Measurements from ENCODE around the gene MESD.

Gene MESD

GRCh38 chr15:81023483-81024264, 34.1 kb upstream of the MESD start:
- Mint-ChIP-seq H3K9me3 (no peaks in the 10 kb centered on the region), H3K27me3 (no peaks in the 10 kb centered on the region), H3K4me1 (peaks cover 17% of the 10 kb centered on the region), H3K27ac (peak overlapping the region; percentile 92), H3K36me3 (peaks cover 2% of the 10 kb centered on the region), H3K4me3 (peak overlapping the region; percentile 31)

GRCh38 chr15:81021321-81021720, 31.7 kb upstream of the MESD start:
- Mint-ChIP-seq H3K4me3 (no peak overlapping the region), H3K27ac (no peak overlapping the region), H3K9me3 (no peaks in the 10 kb centered on the region), H3K4me1 (peaks cover 20% of the 10 kb centered on the region), H3K36me3 (peaks cover 3% of the 10 kb centered on the region), H3K27me3 (no peaks in the 10 kb centered on the region)

DNA sequence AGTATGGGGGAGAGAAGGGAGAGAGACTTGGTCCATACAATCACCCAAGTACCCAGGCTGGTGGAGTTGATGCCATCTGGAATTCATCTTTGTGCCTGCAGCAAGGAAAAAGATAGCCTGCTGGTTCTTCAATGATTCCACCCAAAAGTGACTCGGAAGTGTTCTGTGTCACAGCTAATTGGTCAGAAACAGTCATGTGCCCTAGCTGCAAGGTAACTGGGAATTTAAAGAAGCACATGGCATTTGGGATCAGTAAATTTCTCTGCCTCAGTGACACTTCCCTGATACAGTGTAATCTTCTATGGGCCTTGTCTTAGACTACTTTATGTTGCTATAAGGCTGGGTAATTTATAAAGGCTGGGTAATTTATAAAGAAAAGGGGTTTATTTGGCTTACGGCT, 28.6 kb upstream of the MESD start:
- Mint-ChIP-seq H3K9me3 (no peaks in the 10 kb centered on the region), H3K27ac (no peak overlapping the region), H3K4me3 (no peak overlapping the region), H3K4me1 (peaks cover 15% of the 10 kb centered on the region), H3K27me3 (no peaks in the 10 kb centered on the region), H3K36me3 (peaks cover 1% of the 10 kb centered on the region)

DNA sequence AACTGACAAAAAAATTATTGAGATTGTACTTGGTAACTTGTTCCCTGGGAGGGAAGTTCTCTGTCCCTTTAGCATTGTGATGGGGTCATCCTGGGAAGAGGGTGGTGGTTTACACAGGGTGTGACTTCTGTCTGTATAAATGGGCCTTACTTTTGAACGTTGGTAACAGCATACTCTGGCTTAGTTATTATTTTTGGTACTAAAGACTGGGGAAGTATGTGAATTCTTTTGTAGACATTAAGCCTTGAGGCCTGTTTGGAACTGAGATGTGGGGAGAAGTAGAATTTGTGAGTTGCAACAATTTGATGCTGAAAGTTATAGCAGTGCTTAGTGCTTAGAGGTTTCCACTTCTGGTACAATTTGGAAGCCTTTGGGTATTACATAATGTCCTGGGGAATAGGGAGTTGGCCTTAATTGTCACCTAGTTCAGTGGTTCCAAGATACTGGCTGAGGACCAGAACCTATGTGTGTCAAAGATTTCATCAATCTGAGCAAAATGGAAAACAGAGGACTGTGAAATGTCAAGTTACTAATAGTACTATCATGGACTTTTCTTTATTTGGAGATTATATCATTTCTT, 27.0 kb upstream of the MESD start:
- H3K4me1 Mint-ChIP-seq: peaks cover 18% of the 10 kb centered on the region
- no peak overlapping the region for H3K4me3 Mint-ChIP-seq
- no peaks in the 10 kb centered on the region for H3K9me3 Mint-ChIP-seq
- H3K36me3 Mint-ChIP-seq: peaks cover 1% of the 10 kb centered on the region
- H3K27ac Mint-ChIP-seq: no peak overlapping the region
- no peaks in the 10 kb centered on the region for H3K27me3 Mint-ChIP-seq

DNA sequence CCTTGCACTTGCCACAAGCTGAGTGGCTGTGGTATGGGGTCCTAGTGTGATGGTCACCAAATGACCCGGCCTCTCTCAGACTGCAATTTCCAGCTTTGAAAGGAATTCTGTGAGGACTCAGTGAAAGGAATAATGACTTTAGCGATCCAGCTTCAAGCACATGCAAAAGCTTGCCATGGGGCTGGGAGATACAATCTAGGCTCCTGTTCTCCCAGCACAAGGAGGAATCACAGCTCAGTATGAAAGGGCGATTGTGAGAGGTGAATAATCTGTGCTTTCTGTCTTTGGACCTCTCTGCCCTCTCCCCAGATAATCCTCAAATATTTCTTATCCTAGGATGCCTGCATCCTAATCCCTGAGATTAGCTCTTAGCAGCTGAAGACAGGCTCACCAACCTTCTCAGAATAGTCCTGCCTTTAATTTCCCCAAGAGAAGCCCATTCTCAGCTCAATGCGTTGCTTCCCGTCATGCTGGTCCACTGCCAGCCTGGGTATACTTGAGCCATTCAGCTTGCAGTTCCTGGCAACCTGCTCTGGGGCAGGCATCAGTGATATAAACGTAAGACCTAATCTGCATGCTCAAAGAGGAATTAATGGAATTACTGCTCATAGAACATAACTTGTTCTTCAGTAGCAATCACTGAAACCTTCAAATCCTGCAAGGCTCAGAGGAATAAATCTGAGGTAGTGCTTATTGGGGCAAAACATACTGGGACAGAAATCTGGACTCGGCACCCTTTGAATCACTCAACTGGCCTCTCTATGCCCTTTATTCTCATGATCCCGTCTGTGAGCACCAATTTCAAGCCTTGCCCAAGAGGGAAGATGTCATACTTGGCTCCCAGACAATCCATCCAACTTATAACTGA, 26.2 kb upstream of the MESD start:
- no peak overlapping the region for H3K4me3 Mint-ChIP-seq
- H3K4me1 Mint-ChIP-seq: peaks cover 25% of the 10 kb centered on the region
- no peaks in the 10 kb centered on the region for H3K9me3 Mint-ChIP-seq
- no peaks in the 10 kb centered on the region for H3K27me3 Mint-ChIP-seq
- no peak overlapping the region for H3K27ac Mint-ChIP-seq
- peaks cover 1% of the 10 kb centered on the region for H3K36me3 Mint-ChIP-seq

- no peak overlapping the region for H3K27ac Mint-ChIP-seq
These were observed 25.0 kb upstream of the MESD start for GRCh38 chr15:81014446-81015093.

DNA sequence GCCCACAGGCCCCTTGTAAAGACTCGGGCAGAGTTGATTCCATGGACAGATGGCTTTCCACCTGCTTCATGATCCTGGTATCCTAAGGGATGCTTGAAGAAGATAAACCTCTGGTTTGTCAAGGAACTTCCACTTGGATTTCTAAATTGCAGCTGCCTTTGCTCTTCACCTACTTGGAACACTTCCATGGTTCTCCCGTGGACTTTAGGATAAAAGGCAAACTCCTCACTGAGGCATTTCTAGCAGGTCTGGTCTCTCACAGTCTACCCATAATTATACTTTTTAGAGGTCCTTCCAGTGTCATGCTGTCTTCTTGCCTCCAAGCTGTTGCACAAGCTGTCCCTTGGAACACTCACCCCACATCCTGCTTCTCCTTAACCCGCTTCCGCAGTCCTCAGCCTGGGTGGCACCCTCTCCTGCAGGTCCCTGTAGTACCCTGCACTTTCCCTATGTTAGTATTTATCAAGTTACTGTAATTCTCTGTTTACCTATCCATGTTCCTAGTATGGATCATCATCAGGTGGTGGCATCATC, 23.8 kb upstream of the MESD start:
- no peaks in the 10 kb centered on the region for H3K27me3 Mint-ChIP-seq
- H3K36me3 Mint-ChIP-seq: peaks cover 1% of the 10 kb centered on the region
- peaks cover 38% of the 10 kb centered on the region for H3K4me1 Mint-ChIP-seq
- no peak overlapping the region for H3K27ac Mint-ChIP-seq
- no peaks in the 10 kb centered on the region for H3K9me3 Mint-ChIP-seq
- no peak overlapping the region for H3K4me3 Mint-ChIP-seq

More at GRCh38 chr15:81014446-81015093, 25.0 kb upstream of the MESD start:
- H3K36me3 Mint-ChIP-seq: peaks cover 1% of the 10 kb centered on the region
- no peaks in the 10 kb centered on the region for H3K27me3 Mint-ChIP-seq
- H3K4me3 Mint-ChIP-seq: no peak overlapping the region
- H3K4me1 Mint-ChIP-seq: peaks cover 29% of the 10 kb centered on the region
- no peaks in the 10 kb centered on the region for H3K9me3 Mint-ChIP-seq

- H3K9me3 Mint-ChIP-seq: no peaks in the 10 kb centered on the region
- H3K27ac Mint-ChIP-seq: no peak overlapping the region
- H3K36me3 Mint-ChIP-seq: no peaks in the 10 kb centered on the region
- no peak overlapping the region for H3K4me3 Mint-ChIP-seq
- no peaks in the 10 kb centered on the region for H3K27me3 Mint-ChIP-seq
- H3K4me1 Mint-ChIP-seq: peaks cover 44% of the 10 kb centered on the region
These were observed 23.0 kb upstream of the MESD start for GRCh38 chr15:81012588-81012987.

- Mint-ChIP-seq H3K27me3 (no peaks in the 10 kb centered on the region), H3K4me3 (no peak overlapping the region), H3K36me3 (no peaks in the 10 kb centered on the region), H3K9me3 (no peaks in the 10 kb centered on the region), H3K4me1 (peaks cover 51% of the 10 kb centered on the region), H3K27ac (no peak overlapping the region)
These were observed 22.0 kb upstream of the MESD start for GRCh38 chr15:81011593-81011992.

- H3K4me3 Mint-ChIP-seq: no peak overlapping the region
- peaks cover 54% of the 10 kb centered on the region for H3K4me1 Mint-ChIP-seq
- H3K9me3 Mint-ChIP-seq: no peaks in the 10 kb centered on the region
- H3K36me3 Mint-ChIP-seq: no peaks in the 10 kb centered on the region
- no peak overlapping the region for H3K27ac Mint-ChIP-seq
- no peaks in the 10 kb centered on the region for H3K27me3 Mint-ChIP-seq
These were observed 20.5 kb upstream of the MESD start for GRCh38 chr15:81010086-81010485.

DNA sequence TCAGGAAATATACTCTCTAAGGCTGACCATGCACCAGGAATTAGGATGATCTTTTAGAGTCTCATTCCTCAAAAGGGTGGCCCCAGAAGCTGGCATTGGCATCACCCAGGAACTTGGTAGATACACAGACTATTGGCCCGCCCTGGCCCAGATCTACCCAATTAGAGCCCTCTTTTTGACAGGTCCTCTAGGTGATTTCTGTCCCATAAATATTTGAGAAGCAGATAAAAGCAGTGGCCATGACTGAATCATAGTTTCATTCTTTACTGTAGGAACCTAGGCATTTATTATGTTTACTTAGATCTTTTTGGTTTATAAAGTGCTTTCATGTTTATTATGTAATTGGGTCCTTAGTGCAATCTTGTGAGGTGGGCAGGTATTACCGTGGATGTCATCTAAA, 18.7 kb upstream of the MESD start:
- Mint-ChIP-seq H3K4me1 (peaks cover 65% of the 10 kb centered on the region), H3K36me3 (peaks cover 6% of the 10 kb centered on the region), H3K4me3 (no peak overlapping the region), H3K9me3 (no peaks in the 10 kb centered on the region), H3K27me3 (no peaks in the 10 kb centered on the region), H3K27ac (no peak overlapping the region)

GRCh38 chr15:81007428-81008064, 17.9 kb upstream of the MESD start:
- H3K36me3 Mint-ChIP-seq: peaks cover 6% of the 10 kb centered on the region
- H3K27me3 Mint-ChIP-seq: no peaks in the 10 kb centered on the region
- H3K4me1 Mint-ChIP-seq: peaks cover 66% of the 10 kb centered on the region
- H3K27ac Mint-ChIP-seq: no peak overlapping the region
- H3K9me3 Mint-ChIP-seq: no peaks in the 10 kb centered on the region
- H3K4me3 Mint-ChIP-seq: no peak overlapping the region

DNA sequence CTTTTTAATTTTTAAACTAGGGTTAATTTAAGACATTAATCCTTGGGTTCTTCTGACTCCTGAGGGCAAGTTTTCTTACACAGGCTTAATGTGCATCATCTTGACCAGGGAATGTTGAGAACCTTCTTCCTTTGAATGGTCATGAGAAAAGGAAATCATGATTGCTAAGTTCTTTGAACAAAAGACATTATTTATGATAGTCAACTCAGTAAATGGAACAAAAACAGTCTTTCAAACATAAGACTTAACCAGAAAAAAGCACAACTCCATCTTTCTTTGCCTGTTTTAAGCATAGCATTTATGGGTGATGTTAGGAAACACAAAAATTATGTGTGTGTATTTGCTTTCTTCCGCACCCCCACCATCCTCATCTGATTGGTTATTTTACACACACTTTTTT, 16.5 kb upstream of the MESD start:
- peaks cover 6% of the 10 kb centered on the region for H3K36me3 Mint-ChIP-seq
- no peaks in the 10 kb centered on the region for H3K9me3 Mint-ChIP-seq
- no peak overlapping the region for H3K27ac Mint-ChIP-seq
- H3K27me3 Mint-ChIP-seq: no peaks in the 10 kb centered on the region
- peaks cover 58% of the 10 kb centered on the region for H3K4me1 Mint-ChIP-seq
- H3K4me3 Mint-ChIP-seq: no peak overlapping the region

- H3K27me3 Mint-ChIP-seq: no peaks in the 10 kb centered on the region
- peak overlapping the region; percentile 83 for H3K4me3 Mint-ChIP-seq
- H3K9me3 Mint-ChIP-seq: no peaks in the 10 kb centered on the region
- peaks cover 53% of the 10 kb centered on the region for H3K4me1 Mint-ChIP-seq
- H3K36me3 Mint-ChIP-seq: peaks cover 6% of the 10 kb centered on the region
- H3K27ac Mint-ChIP-seq: no peak overlapping the region
These were observed 13.4 kb upstream of the MESD start for GRCh38 chr15:81003097-81003350.
